Astrocyte (in vitro differentiated cells and primary cell): Measurements from ENCODE around the gene CAMK2N1.

ENCODE experiments used
- EZH2 ChIP-seq: IDR thresholded peaks from 2 replicates; pipeline ENCODE4 v1.6.1; 2012; ENCODE audit warnings: mild to moderate bottlenecking, low read length, inconsistent platforms; ENCODE audit not compliant: insufficient read depth
- TF ChIP-seq, protein P1 (sequence below): IDR thresholded peaks from 2 replicates; pipeline ENCODE4 v1.5.1; 2011; ENCODE audit warnings: low read depth, mild to moderate bottlenecking, inconsistent platforms, low read length, moderate library complexity; ENCODE audit not compliant: insufficient read depth

DNA sequence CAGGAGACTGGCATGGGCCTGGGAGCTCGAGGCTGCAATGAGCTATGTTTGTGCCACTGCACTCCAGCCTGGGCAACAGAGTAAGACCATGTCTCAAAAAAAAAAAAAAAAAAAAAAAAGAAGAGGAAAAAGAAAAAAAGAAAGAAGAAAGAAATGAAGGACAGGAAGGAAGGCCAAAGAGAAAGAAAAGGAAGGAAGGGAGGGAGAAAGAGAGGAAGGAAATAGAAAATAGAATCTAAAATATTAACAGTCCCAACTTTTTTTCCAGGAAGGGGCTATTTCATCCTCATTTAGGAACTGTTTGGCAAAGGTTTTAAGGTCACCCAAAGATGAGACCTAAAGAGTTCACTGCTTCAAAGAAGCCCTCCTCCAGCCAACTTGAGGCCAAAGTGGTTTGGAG lies 19.5 kb upstream of the CAMK2N1 start:
- TF ChIP-seq, protein P1, sequence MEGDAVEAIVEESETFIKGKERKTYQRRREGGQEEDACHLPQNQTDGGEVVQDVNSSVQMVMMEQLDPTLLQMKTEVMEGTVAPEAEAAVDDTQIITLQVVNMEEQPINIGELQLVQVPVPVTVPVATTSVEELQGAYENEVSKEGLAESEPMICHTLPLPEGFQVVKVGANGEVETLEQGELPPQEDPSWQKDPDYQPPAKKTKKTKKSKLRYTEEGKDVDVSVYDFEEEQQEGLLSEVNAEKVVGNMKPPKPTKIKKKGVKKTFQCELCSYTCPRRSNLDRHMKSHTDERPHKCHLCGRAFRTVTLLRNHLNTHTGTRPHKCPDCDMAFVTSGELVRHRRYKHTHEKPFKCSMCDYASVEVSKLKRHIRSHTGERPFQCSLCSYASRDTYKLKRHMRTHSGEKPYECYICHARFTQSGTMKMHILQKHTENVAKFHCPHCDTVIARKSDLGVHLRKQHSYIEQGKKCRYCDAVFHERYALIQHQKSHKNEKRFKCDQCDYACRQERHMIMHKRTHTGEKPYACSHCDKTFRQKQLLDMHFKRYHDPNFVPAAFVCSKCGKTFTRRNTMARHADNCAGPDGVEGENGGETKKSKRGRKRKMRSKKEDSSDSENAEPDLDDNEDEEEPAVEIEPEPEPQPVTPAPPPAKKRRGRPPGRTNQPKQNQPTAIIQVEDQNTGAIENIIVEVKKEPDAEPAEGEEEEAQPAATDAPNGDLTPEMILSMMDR = no peak
- no peak for TF ChIP-seq EZH2
